Astrocyte (in vitro differentiated cells and primary cell): Measurements from ENCODE around the gene OR2AT4. TPM values are rescaled to one million over a fixed set of nuclear protein-coding genes. Genes with fewer than 3 reads are reported as not detected.

Experiments
- DNase-seq: peaks from one replicate; pipeline ENCODE4 v3.0.0-alpha.2; 2010; ENCODE audit warnings: low read depth
- FAIRE-seq: peaks from 2 replicates; lab custom pipeline; 2011; peaks lifted over from hg19 to GRCh38; lab: Jason Lieb, UNC
- H2AFZ ChIP-seq: 2 replicates; pipeline ENCODE4 v1.6.0; 2012; ENCODE audit warnings: low read depth, low read length, inconsistent platforms
- H3K27ac ChIP-seq: 2 replicates; pipeline ENCODE4 v1.5.1; 2011; ENCODE audit warnings: low read depth, low read length, inconsistent platforms
- H3K27me3 ChIP-seq: 2 replicates; pipeline ENCODE4 v1.6.0; 2011; ENCODE audit warnings: low read length, inconsistent platforms; ENCODE audit not compliant: insufficient read depth
- H3K36me3 ChIP-seq: 2 replicates; pipeline ENCODE4 v1.5.1; 2011; ENCODE audit warnings: low read length, inconsistent platforms; ENCODE audit not compliant: insufficient read depth
- H3K4me1 ChIP-seq: 2 replicates; pipeline ENCODE4 v1.5.1; 2011; ENCODE audit warnings: low read length, inconsistent platforms; ENCODE audit not compliant: insufficient read depth
- H3K4me2 ChIP-seq: 2 replicates; pipeline ENCODE4 v1.6.0; 2012; ENCODE audit warnings: low read length, inconsistent platforms
- H3K4me3 ChIP-seq: 2 replicates; pipeline ENCODE4 v1.5.1; 2011; ENCODE audit warnings: low read depth, mild to moderate bottlenecking, low read length, inconsistent platforms; ENCODE audit not compliant: insufficient read depth
- H3K79me2 ChIP-seq: 2 replicates; pipeline ENCODE4 v1.6.0; 2012; ENCODE audit warnings: mild to moderate bottlenecking, low read length, inconsistent platforms; ENCODE audit not compliant: insufficient read depth
- H3K9ac ChIP-seq: 2 replicates; pipeline ENCODE4 v1.6.0; 2012; ENCODE audit warnings: mild to moderate bottlenecking, low read length, inconsistent platforms
- H3K9me3 ChIP-seq: 2 replicates; pipeline ENCODE4 v1.5.1; 2012; ENCODE audit warnings: low read depth, mild to moderate bottlenecking, low read length, inconsistent platforms; ENCODE audit not compliant: insufficient read depth
- H4K20me1 ChIP-seq: 2 replicates; pipeline ENCODE4 v1.6.0; 2012; ENCODE audit warnings: low read length, inconsistent platforms; ENCODE audit not compliant: insufficient read depth
- H3K27ac Mint-ChIP-seq: one replicate; pipeline ENCODE4 v1.8.0; 2021; ENCODE audit warnings: mild to moderate bottlenecking, mixed read lengths; ENCODE audit not compliant: unreplicated experiment
- H3K27me3 Mint-ChIP-seq: one replicate; pipeline ENCODE4 v1.8.0; 2021; ENCODE audit warnings: low read depth, mixed read lengths; ENCODE audit not compliant: unreplicated experiment
- H3K36me3 Mint-ChIP-seq: one replicate; pipeline ENCODE4 v1.8.0; 2021; ENCODE audit warnings: low read depth, mixed read lengths; ENCODE audit not compliant: unreplicated experiment
- H3K4me1 Mint-ChIP-seq: one replicate; pipeline ENCODE4 v1.8.0; 2021; ENCODE audit warnings: low read depth, mixed read lengths; ENCODE audit not compliant: unreplicated experiment
- H3K4me3 Mint-ChIP-seq: one replicate; pipeline ENCODE4 v1.8.0; 2021; ENCODE audit warnings: mild to moderate bottlenecking, moderate library complexity, mixed read lengths; ENCODE audit not compliant: unreplicated experiment
- H3K9me3 Mint-ChIP-seq: one replicate; pipeline ENCODE4 v1.8.0; 2021; ENCODE audit warnings: mild to moderate bottlenecking, mixed read lengths; ENCODE audit not compliant: unreplicated experiment
- CTCF ChIP-seq: IDR thresholded peaks from 2 replicates; pipeline ENCODE4 v1.5.1; 2011; ENCODE audit warnings: low read depth, mild to moderate bottlenecking, inconsistent platforms, low read length, moderate library complexity; ENCODE audit not compliant: insufficient read depth
- EZH2 ChIP-seq: IDR thresholded peaks from 2 replicates; pipeline ENCODE4 v1.6.1; 2012; ENCODE audit warnings: mild to moderate bottlenecking, low read length, inconsistent platforms; ENCODE audit not compliant: insufficient read depth
- total RNA-seq: library from RNA; stranded (reverse); gene quantifications from 2 replicates; pipeline ENCODE4 v1.2.1, GENCODE V29; 2021

Gene OR2AT4
- total RNA-seq, 1 donor from 2014 or later, result not detected

GRCh38 chr11:75031771-75032549 is 64.7 kb downstream of the OR2AT4 start:
- no peak overlapping the region for H3K27ac Mint-ChIP-seq

More at GRCh38 chr11:75031771-75032549, 64.7 kb downstream of the OR2AT4 start:
- H2AFZ ChIP-seq, result no peak overlapping the region
- H3K4me3 ChIP-seq, result no peak overlapping the region
- H4K20me1 ChIP-seq, result no peaks in the 10 kb centered on the region
- no peaks in the 10 kb centered on the region for H3K36me3 ChIP-seq
- peak overlapping the region; percentile 65 for H3K27ac ChIP-seq
- TF ChIP-seq CTCF, result peak; percentile 65
- TF ChIP-seq EZH2, result no peak
- no peak for FAIRE-seq
- peak; percentile 33 for DNase-seq
- H3K9me3 Mint-ChIP-seq, result peaks cover 4% of the 10 kb centered on the region
- peak overlapping the region; percentile 53 for H3K9ac ChIP-seq
- H3K27me3 Mint-ChIP-seq, result peaks cover 23% of the 10 kb centered on the region
- H3K4me1 ChIP-seq, result peaks cover 12% of the 10 kb centered on the region
- peak overlapping the region; percentile 69 for H3K4me2 ChIP-seq
- H3K79me2 ChIP-seq, result no peaks in the 10 kb centered on the region
- no peaks in the 10 kb centered on the region for H3K36me3 Mint-ChIP-seq
- peaks cover 11% of the 10 kb centered on the region for H3K4me1 Mint-ChIP-seq
- no peaks in the 10 kb centered on the region for H3K9me3 ChIP-seq
- no peak overlapping the region for H3K4me3 Mint-ChIP-seq
- no peaks in the 10 kb centered on the region for H3K27me3 ChIP-seq

Other genes starting within 250 kb of the OR2AT4 start
- gene XRRA1, start 147.8 kb downstream of the OR2AT4 start, total RNA-seq, result 8.4 and 8.9 TPM in 2 replicates
- gene SPCS2, start 147.6 kb downstream of the OR2AT4 start, total RNA-seq, result 104 and 120 TPM in 2 replicates
- 8.6 and 9.7 TPM in 2 replicates for gene NEU3, start 107.9 kb downstream of the OR2AT4 start, total RNA-seq
- 2.6 and 5.0 TPM in 2 replicates for gene SLCO2B1, start 54.2 kb upstream of the OR2AT4 start, total RNA-seq
- gene TPBGL, start 143.9 kb upstream of the OR2AT4 start, total RNA-seq, result 0.20 and 0.41 TPM in 2 replicates